Upper lobe of left lung (tissue), 6 donors: ENCODE measurements around the gene P2RX7. TPM values are rescaled to one million over a fixed set of nuclear protein-coding genes. Genes with fewer than 3 reads are reported as not detected.
"Not testable (repeated sequence)": the region's sequence is repeated elsewhere in the genome, so short reads cannot be mapped to it uniquely, and the experiment has no call there.

ENCODE experiments used
- ATAC-seq, 2 donors: fragments of 200-7000 bp; cut with Tn5 transposase; one replicate each; pipeline ENCODE4 v1.9.1; 2022; ENCODE audit warnings: mild to moderate bottlenecking in 2 of 2, moderate library complexity in 2 of 2; ENCODE audit not compliant: low FRiP score in 2 of 2
- DNase-seq, 2 donors: peaks; one replicate each; pipeline ENCODE4 v3.0.0-alpha.2; 2019 to 2020
- H3K27ac ChIP-seq, 4 donors: fragments of 200-600 bp; sonication (generic); one replicate each; pipeline ENCODE4 v1.5.1; 2016 to 2019
- H3K27me3 ChIP-seq, 4 donors: fragments of 200-600 bp; sonication (generic); one replicate each; pipeline ENCODE4 v1.5.1; 2017 to 2019
- H3K36me3 ChIP-seq, 4 donors: fragments of 200-600 bp; sonication (generic); one replicate each; pipeline ENCODE4 v1.5.1; 2016 to 2019
- H3K4me1 ChIP-seq, 4 donors: fragments of 200-600 bp; sonication (generic); one replicate each; pipeline ENCODE4 v1.5.1; 2018 to 2019
- H3K4me3 ChIP-seq, 4 donors: fragments of 200-600 bp; sonication (generic); one replicate each; pipeline ENCODE4 v1.5.1; 2017 to 2019; ENCODE audit warnings: mild to moderate bottlenecking in 2 of 4, moderate library complexity in 1 of 4
- H3K9me3 ChIP-seq, 4 donors: fragments of 200-600 bp; sonication (generic); one replicate each; pipeline ENCODE4 v1.5.1; 2018 to 2019
- CTCF ChIP-seq, 6 experiments: fragments of 450-650 bp in 4 of 6; fragments of 200-600 bp in 2 of 6; sonication (generic) in 2 of 6; IDR thresholded peaks; one replicate each; pipeline ENCODE4 v1.5.1; 2016 to 2019; ENCODE audit warnings: antibody characterized with exemption in 6 of 6
- EP300 ChIP-seq, 4 donors: sonication (generic); formaldehyde crosslinking; IDR thresholded peaks; one replicate each; pipeline ENCODE4 v1.5.1; 2017; ENCODE audit warnings: antibody characterized with exemption in 4 of 4, control low read depth in 2 of 4
- POLR2A ChIP-seq, 4 donors: fragments of 450-650 bp; IDR thresholded peaks; one replicate each; pipeline ENCODE4 v1.5.1; 2016 to 2017; ENCODE audit warnings: antibody characterized with exemption in 4 of 4, mild to moderate bottlenecking in 2 of 4
- POLR2AphosphoS5 ChIP-seq, 2 donors: sonication (generic); formaldehyde crosslinking; IDR thresholded peaks; one replicate each; pipeline ENCODE4 v1.5.1; 2017; ENCODE audit warnings: antibody characterized with exemption in 2 of 2
- WGBS, 2 donors: methylation state at CpG; one replicate each; pipeline ENCODE4 v1.1.5; 2017 to 2018; 5-methylcytosine and 5-hydroxymethylcytosine counted together
- total RNA-seq, 6 donors: library from RNA; depleted of rRNA in 4 of 6; stranded (reverse); fragments of >200 nt in 4 of 6; gene quantifications; one replicate each; pipeline versions ENCODE4 v1.1.0 to v1.2.1, GENCODE V29; 2016 to 2021
- donor health status: DM: no; HTN: no; CAD: no; lungs with moderate emphysema.
- donor health status: DM: no; HTN: yes; CAD: no; lungs with severe emphysema.

The P2RX7 gene
- total RNA-seq, 6 donors from 2014 or later = 8.2 to 37.1 (median 15.4) TPM

GRCh38 chr12:121198949-121199348, 66.3 kb downstream of the P2RX7 start:
- no peak for DNase-seq
- Histone ChIP-seq H3K4me3 (no peak overlapping the region), H3K4me1 (no peaks in the 10 kb centered on the region), H3K9me3 (no peaks in the 10 kb centered on the region), H3K27me3 (no peaks in the 10 kb centered on the region), H3K27ac (no peak overlapping the region), H3K36me3 (no peaks in the 10 kb centered on the region)
- WGBS, 2 donors = 78 to 84% methylated on average over 7 of the region's 7 CpGs
- no peak for TF ChIP-seq CTCF (IDR thresholded peaks at IDR 0.05)
- TF ChIP-seq EP300 (IDR thresholded peaks at IDR 0.05) = no peak
- no peak for TF ChIP-seq POLR2A (IDR thresholded peaks at IDR 0.05)
- no peak for TF ChIP-seq POLR2AphosphoS5 (IDR thresholded peaks at IDR 0.05)
- no peak for ATAC-seq

DNA sequence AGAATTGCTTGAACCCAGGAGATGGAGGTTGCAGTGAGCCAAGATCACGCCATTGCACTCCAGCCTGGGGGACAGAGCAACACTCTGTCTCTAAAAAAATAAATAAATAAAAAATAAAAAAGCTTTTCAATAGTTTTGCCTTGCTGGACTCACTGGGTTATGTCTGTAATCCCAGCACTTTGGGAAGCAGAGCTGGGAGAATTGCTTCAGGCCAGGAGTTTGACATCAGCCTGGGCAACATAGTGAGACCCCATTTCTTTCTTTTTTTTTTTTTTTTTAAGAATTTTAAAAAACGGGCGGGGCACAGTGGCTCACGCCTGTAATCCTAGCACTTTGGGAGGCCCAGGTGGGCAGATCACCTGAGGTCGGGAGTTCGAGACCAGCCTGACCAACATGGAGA, 68.5 kb downstream of the P2RX7 start:
- H3K27me3 ChIP-seq, H3K4me1 ChIP-seq, DNase-seq, H3K27ac ChIP-seq, H3K9me3 ChIP-seq, H3K36me3 ChIP-seq, H3K4me3 ChIP-seq, ATAC-seq: not testable (repeated sequence)
- WGBS, 2 donors = 92 to 93% methylated on average over 6 of the region's 6 CpGs

- peaks cover 0 to 6% (median 0%) of the 10 kb centered on the region in 4 donors for H3K4me1 ChIP-seq
- DNase-seq (no peak), ATAC-seq (no peak)
- H3K9me3 ChIP-seq = no peaks in the 10 kb centered on the region
- H3K4me3 ChIP-seq = no peak overlapping the region
- no peak overlapping the region for H3K27ac ChIP-seq
- no peak for TF ChIP-seq CTCF (IDR thresholded peaks at IDR 0.05)
- no peak for TF ChIP-seq POLR2A (IDR thresholded peaks at IDR 0.05)
- no peak for TF ChIP-seq POLR2AphosphoS5 (IDR thresholded peaks at IDR 0.05)
- TF ChIP-seq EP300 (IDR thresholded peaks at IDR 0.05) = no peak
- no peaks in the 10 kb centered on the region for H3K36me3 ChIP-seq
- WGBS, 2 donors = 71% methylated on average over 14 of the region's 14 CpGs
- H3K27me3 ChIP-seq = no peaks in the 10 kb centered on the region
These were observed 70.0 kb downstream of the P2RX7 start for GRCh38 chr12:121202407-121203355.

- no peak for DNase-seq
- 85 to 92% methylated on average over 11 of the region's 11 CpGs for WGBS, 2 donors
- Histone ChIP-seq H3K9me3 (no peaks in the 10 kb centered on the region), H3K27me3 (no peaks in the 10 kb centered on the region), H3K4me1 (peaks cover 0 to 6% (median 0%) of the 10 kb centered on the region in 4 donors), H3K36me3 (no peaks in the 10 kb centered on the region), H3K27ac (no peak overlapping the region), H3K4me3 (no peak overlapping the region)
- no peak for TF ChIP-seq EP300 (IDR thresholded peaks at IDR 0.05)
- TF ChIP-seq CTCF (IDR thresholded peaks at IDR 0.05) = no peak
- TF ChIP-seq POLR2A (IDR thresholded peaks at IDR 0.05) = no peak
- no peak for TF ChIP-seq POLR2AphosphoS5 (IDR thresholded peaks at IDR 0.05)
- no peak for ATAC-seq
These were observed 70.8 kb downstream of the P2RX7 start for GRCh38 chr12:121203482-121203881.

GRCh38 chr12:121205491-121205890, 72.8 kb downstream of the P2RX7 start:
- Histone ChIP-seq H3K36me3 (no peaks in the 10 kb centered on the region), H3K4me3 (no peak overlapping the region), H3K9me3 (no peaks in the 10 kb centered on the region), H3K27me3 (no peaks in the 10 kb centered on the region), H3K27ac (no peak overlapping the region), H3K4me1 (peaks cover 0 to 8% (median 3%) of the 10 kb centered on the region in 4 donors)
- WGBS, 2 donors = 70 to 83% methylated on average over 7 of the region's 7 CpGs
- TF ChIP-seq POLR2AphosphoS5 (IDR thresholded peaks at IDR 0.05) (no peak), POLR2A (IDR thresholded peaks at IDR 0.05) (no peak)
- DNase-seq (no peak), ATAC-seq (no peak)

DNA sequence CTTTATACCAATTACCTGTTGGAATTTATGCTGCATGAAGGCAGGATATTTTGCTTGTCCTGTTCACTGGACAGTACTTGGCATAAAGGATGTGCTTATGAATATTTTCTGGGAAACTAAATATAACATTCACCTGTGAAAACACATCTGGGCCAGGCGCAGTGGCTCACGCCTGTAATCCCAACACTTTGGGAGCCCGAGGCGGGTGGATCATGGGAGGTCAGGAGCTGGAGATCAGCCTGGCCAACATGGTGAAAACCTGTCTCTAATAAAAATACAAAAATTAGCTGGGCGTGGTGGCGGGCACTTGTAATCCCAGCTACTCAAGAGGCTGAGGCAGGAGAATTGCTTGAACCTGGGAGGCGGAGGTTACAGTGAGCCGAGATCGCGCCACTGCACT, 75.9 kb downstream of the P2RX7 start:
- not testable (repeated sequence) for H3K27ac ChIP-seq, DNase-seq, H3K36me3 ChIP-seq, H3K9me3 ChIP-seq, ATAC-seq, H3K27me3 ChIP-seq, H3K4me3 ChIP-seq
- peaks cover 0 to 22% (median 15%) of the 10 kb centered on the region in 4 donors for H3K4me1 ChIP-seq
- WGBS, 2 donors = 93% methylated on average over 10 of the region's 10 CpGs
